Activated T-cell treated with anti-CD3 and anti-CD28 coated beads, Interleukin-2, amount 50 U/mL, for 72 hours (primary cell): Measurements from ENCODE around the gene CCER1. TPM values are rescaled to one million over a fixed set of nuclear protein-coding genes. Genes with fewer than 3 reads are reported as not detected.
A peak's percentile ranks its signal among the peaks of the same experiment; 100 is the strongest.

Experiments used
- ATAC-seq, 2 donors: fragments of 150-1000 bp; cut with Tn5 transposase; replicated peaks in 1 of 2; 2 replicates each; pipeline ENCODE4 v1.10.0; 2021; ENCODE audit warnings: moderate library complexity in 2 of 2, mild to moderate bottlenecking in 1 of 2
- DNase-seq, 2 donors: peaks; one replicate each; pipeline ENCODE4 v3.0.0; 2021 to 2022; ENCODE audit warnings: mixed read lengths in 1 of 2
- H3K27ac Mint-ChIP-seq: one replicate; pipeline ENCODE4 v1.8.0; 2022; ENCODE audit warnings: mild to moderate bottlenecking, moderate library complexity, mixed read lengths
- H3K27me3 Mint-ChIP-seq: one replicate; pipeline ENCODE4 v1.8.0; 2022; ENCODE audit warnings: low read depth, mixed read lengths
- H3K36me3 Mint-ChIP-seq, 2 donors: one replicate each; pipeline ENCODE4 v1.8.0; 2022; ENCODE audit warnings: mixed read lengths in 2 of 2, mild to moderate bottlenecking in 1 of 2; ENCODE audit not compliant: insufficient read depth in 2 of 2
- H3K4me1 Mint-ChIP-seq: one replicate; pipeline ENCODE4 v1.8.0; 2022; ENCODE audit warnings: low read depth, mixed read lengths
- H3K4me3 Mint-ChIP-seq, 2 donors: one replicate each; pipeline ENCODE4 v1.8.0; 2022; ENCODE audit warnings: mild to moderate bottlenecking in 2 of 2, mixed read lengths in 2 of 2, moderate library complexity in 2 of 2
- H3K9me3 Mint-ChIP-seq, 2 donors: one replicate each; pipeline ENCODE4 v1.8.0; 2022; ENCODE audit warnings: mixed read lengths in 2 of 2
- total RNA-seq, 2 donors: library from RNA; stranded (reverse); gene quantifications; one replicate each; pipeline ENCODE4 v1.2.3, GENCODE V29; 2022

The CCER1 gene
- total RNA-seq, 2 donors from 2014 or later, result not detected

DNA sequence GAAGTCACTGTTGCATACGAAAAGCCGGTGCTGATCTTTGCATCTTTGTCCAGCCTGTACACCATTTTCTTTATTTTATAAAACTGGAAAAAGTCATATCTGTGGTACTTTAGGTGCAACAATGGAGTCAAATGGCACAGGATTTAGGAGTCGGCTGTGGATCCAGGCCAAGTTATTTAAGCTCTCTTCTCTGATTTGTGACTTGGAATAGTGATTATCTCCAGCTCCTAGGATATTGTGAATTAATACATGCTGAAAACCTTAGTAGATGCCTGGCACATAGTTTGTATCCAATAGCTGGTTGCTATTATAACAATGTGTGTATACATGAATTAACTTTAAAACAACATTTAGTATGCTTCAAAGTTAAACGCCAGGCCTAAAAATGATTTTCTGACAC, 6.2 kb upstream of the CCER1 start:
- ATAC-seq (no peak), DNase-seq (no peak)
- no peaks in the 10 kb centered on the region for H3K36me3 Mint-ChIP-seq
- H3K27ac Mint-ChIP-seq, result no peak overlapping the region
- no peaks in the 10 kb centered on the region for H3K27me3 Mint-ChIP-seq
- H3K4me3 Mint-ChIP-seq, result no peak overlapping the region
- H3K9me3 Mint-ChIP-seq, result no peaks in the 10 kb centered on the region
- no peaks in the 10 kb centered on the region for H3K4me1 Mint-ChIP-seq

DNA sequence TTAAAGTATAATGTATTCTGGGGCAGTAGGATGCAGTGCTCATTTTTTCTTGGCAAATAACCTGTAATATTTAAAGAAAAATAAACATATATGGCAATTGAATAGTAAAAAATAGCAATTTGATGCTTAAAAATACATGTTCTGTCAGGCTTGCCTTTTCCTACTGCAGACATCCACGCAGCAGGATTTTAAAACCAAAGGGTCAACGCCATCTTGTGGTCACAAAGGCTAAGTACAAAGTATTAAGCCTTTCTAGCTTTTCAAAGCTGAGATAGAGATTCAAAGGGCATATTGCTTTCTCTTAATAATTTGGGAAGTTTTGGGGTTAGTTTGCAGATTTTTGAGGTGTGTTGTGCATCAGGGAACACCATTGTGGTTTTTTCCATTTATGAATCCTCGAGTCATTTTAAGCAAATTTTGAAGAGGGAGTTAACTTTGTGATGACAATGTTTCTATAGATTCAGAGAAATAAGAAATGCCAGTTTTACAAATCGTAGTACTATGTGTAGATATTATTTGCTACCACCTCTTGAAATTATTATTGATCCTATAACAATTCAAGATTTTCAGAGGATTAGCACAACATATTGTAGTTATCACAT, 4.7 kb upstream of the CCER1 start:
- H3K4me1 Mint-ChIP-seq, result no peaks in the 10 kb centered on the region

DNA sequence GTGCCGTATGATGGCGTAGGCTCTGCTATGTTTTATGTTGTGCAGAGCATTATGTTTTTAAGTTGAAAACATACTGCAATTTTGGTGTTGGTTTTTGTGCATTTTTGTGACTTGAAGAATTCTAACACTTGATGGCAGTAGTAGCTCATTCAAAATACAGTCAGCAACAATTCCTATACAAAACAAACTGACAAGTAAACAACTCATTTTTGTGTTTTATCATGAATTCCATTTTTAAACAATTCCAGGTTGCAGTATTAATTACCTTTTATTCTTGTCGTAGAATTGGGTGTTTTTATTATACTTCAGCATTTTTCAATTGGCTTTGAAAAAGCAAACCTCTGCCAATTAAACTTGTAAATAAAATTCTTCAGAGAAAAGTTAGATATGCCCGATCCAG, 4.1 kb upstream of the CCER1 start:
- no peaks in the 10 kb centered on the region for H3K36me3 Mint-ChIP-seq
- H3K27me3 Mint-ChIP-seq, result no peaks in the 10 kb centered on the region
- DNase-seq (no peak), ATAC-seq (no peak)
- H3K4me3 Mint-ChIP-seq, result no peak overlapping the region
- no peaks in the 10 kb centered on the region for H3K9me3 Mint-ChIP-seq
- no peak overlapping the region for H3K27ac Mint-ChIP-seq
- no peaks in the 10 kb centered on the region for H3K4me1 Mint-ChIP-seq

More for the DNA sequence above, 4.7 kb upstream of the CCER1 start:
- peak in 1 of 2 donors; percentile 16 for DNase-seq
- no peak for ATAC-seq
- Mint-ChIP-seq H3K27ac (no peak overlapping the region), H3K36me3 (no peaks in the 10 kb centered on the region), H3K27me3 (no peaks in the 10 kb centered on the region), H3K9me3 (no peaks in the 10 kb centered on the region), H3K4me3 (no peak overlapping the region)

DNA sequence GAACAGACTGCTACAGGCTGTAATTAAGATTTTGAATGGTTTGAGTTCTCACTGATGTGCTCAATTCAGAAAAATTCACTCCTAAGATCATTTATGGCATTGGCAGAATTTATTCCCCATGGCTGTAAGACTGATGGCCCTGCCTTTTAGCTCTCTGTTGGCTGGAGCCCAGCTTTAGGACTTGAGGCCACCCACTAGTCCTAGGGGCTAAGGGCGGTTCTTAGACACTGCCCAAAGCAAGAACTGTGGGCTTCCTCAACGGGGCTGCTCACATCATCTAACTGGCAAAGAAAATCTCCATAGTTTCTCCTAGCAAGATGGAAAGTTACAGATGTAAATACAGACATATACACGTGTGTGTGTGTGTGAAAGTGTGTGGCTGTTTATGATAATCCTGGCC, 3.4 kb upstream of the CCER1 start:
- Mint-ChIP-seq H3K27ac (no peak overlapping the region), H3K27me3 (no peaks in the 10 kb centered on the region), H3K9me3 (no peaks in the 10 kb centered on the region), H3K4me3 (no peak overlapping the region), H3K36me3 (no peaks in the 10 kb centered on the region), H3K4me1 (no peaks in the 10 kb centered on the region)
- no peak for ATAC-seq
- no peak for DNase-seq

DNA sequence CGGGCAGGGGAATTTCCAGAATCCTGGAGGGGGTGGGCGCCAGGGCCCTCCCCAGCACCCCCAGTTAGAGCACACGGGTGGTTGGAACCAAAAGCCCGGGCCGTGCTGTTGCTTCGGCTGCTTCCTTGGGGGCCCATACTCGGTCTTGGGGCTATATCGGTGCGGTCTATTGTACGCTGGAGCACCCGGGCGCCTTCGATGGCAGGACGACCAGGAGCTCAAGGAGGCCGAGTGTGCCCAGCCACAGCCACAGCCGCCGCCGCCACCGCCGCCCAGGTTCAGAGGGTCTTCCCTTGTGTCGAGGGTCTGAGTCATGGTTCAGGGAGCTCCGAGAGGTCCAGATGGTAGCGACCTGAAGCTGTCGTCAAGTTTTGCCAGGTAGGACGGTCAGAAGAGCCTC, 548 bp downstream of the CCER1 start:
- Mint-ChIP-seq H3K9me3 (no peaks in the 10 kb centered on the region), H3K27ac (no peak overlapping the region), H3K4me3 (no peak overlapping the region), H3K36me3 (no peaks in the 10 kb centered on the region), H3K27me3 (no peaks in the 10 kb centered on the region), H3K4me1 (no peaks in the 10 kb centered on the region)
- DNase-seq (no peak), ATAC-seq (no peak)

- Mint-ChIP-seq H3K4me3 (no peak overlapping the region), H3K9me3 (no peaks in the 10 kb centered on the region), H3K36me3 (no peaks in the 10 kb centered on the region), H3K27me3 (no peaks in the 10 kb centered on the region), H3K4me1 (no peaks in the 10 kb centered on the region), H3K27ac (no peak overlapping the region)
- ATAC-seq, result no peak
- DNase-seq, result peak in 1 of 2 donors; percentile 16
Measured at GRCh38 chr12:90953956-90954421, 987 bp downstream of the CCER1 start.

- ATAC-seq, result no peak
- no peaks in the 10 kb centered on the region for H3K4me1 Mint-ChIP-seq
- DNase-seq, result no peak
- H3K27me3 Mint-ChIP-seq, result no peaks in the 10 kb centered on the region
- no peaks in the 10 kb centered on the region for H3K9me3 Mint-ChIP-seq
- H3K27ac Mint-ChIP-seq, result no peak overlapping the region
- no peak overlapping the region for H3K4me3 Mint-ChIP-seq
- H3K36me3 Mint-ChIP-seq, result no peaks in the 10 kb centered on the region
Measured at GRCh38 chr12:90951432-90952105, 3.4 kb downstream of the CCER1 start.

DNA sequence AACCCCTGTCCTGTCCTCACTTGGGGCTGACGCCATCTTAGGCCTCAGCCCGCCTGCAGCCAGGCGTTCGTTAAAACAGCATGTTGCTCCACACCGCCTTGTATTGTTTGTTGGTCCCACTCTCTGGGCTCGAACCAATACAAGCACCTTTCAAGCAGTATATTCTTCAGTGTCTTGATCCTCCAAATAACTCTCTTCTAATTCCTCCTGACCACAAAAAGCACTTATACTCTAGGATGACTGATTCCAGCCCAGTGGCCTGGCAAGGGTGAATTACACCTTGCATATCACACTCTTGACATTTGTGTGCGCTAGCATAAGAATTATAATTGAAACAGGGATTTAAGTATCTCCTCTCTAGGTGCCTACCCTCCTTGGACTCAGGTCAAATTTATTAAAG, 7.1 kb downstream of the CCER1 start:
- H3K4me3 Mint-ChIP-seq, result no peak overlapping the region
- no peak overlapping the region for H3K27ac Mint-ChIP-seq
- no peaks in the 10 kb centered on the region for H3K36me3 Mint-ChIP-seq
- ATAC-seq (no peak), DNase-seq (no peak)
- no peaks in the 10 kb centered on the region for H3K4me1 Mint-ChIP-seq
- H3K9me3 Mint-ChIP-seq, result no peaks in the 10 kb centered on the region
- no peaks in the 10 kb centered on the region for H3K27me3 Mint-ChIP-seq

DNA sequence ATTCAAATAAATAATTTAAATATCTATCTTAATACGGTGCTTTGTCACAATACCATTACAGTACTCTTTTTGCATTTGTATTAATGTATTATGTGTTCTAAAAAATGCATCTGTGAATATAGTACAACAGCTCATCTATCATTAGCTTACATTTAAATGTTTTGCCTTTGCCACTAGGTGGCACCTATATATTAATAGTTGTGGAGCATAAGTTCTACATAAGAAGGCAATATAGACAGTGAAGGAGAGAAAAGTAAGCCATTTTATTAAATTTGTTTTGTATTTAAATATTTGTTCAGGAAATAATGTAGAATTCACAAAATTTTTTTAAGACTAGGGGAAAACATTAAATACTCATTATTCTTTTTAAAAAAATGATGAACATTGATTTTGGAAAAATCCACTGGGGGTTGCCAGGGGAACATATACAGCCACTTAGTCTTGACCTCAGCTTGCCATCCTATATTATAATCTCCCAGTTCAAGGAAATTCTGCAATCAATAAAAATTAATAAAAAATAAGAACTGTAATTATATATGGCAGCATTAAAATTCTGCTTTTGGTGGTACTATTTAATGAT, 9.8 kb downstream of the CCER1 start:
- ATAC-seq (no peak), DNase-seq (no peak)
- H3K4me3 Mint-ChIP-seq, result no peak overlapping the region
- no peaks in the 10 kb centered on the region for H3K4me1 Mint-ChIP-seq
- no peaks in the 10 kb centered on the region for H3K9me3 Mint-ChIP-seq
- no peaks in the 10 kb centered on the region for H3K27me3 Mint-ChIP-seq
- H3K36me3 Mint-ChIP-seq, result no peaks in the 10 kb centered on the region
- no peak overlapping the region for H3K27ac Mint-ChIP-seq

GRCh38 chr12:90943255-90943654, 11.7 kb downstream of the CCER1 start:
- no peak for DNase-seq
- Mint-ChIP-seq H3K4me1 (no peaks in the 10 kb centered on the region), H3K36me3 (no peaks in the 10 kb centered on the region), H3K27me3 (peaks cover 8% of the 10 kb centered on the region), H3K27ac (peak overlapping the region; percentile 33), H3K4me3 (no peak overlapping the region), H3K9me3 (no peaks in the 10 kb centered on the region)
- ATAC-seq, result no peak

DNA sequence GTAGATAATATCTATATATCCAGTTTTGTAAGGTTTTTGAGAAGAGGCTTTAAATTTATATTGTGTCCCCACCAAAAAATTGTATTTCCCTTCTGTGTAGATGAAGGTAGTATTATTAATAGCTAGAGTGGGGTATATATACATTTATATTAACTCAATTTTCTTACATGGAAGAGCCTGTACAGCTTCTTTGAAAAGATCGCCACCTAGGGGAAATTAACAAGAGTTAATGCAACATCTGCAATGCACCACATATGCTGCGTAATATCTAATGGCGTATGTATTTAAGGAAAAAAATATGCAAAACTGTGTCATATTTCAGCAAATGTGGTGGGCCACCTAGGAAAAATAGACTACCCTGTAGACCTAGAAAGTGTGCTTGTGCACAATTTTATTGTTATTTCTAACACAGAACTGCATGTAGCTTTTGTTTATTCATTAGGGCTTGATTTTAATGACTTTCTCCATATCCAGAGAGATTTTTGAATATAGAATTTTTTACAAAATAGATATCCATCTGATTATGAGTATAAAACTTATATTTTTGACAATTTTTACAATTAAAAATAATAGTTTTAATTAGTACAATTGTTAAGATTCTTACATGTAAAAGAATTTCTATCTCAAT, 14.0 kb downstream of the CCER1 start:
- Mint-ChIP-seq H3K36me3 (no peaks in the 10 kb centered on the region), H3K27ac (no peak overlapping the region), H3K9me3 (no peaks in the 10 kb centered on the region), H3K4me3 (no peak overlapping the region), H3K4me1 (no peaks in the 10 kb centered on the region), H3K27me3 (peaks cover 17% of the 10 kb centered on the region)
- ATAC-seq (no peak), DNase-seq (no peak)

GRCh38 chr12:90939382-90939781, 15.6 kb downstream of the CCER1 start:
- no peak for ATAC-seq
- no peak overlapping the region for H3K27ac Mint-ChIP-seq
- H3K4me1 Mint-ChIP-seq, result no peaks in the 10 kb centered on the region
- no peak overlapping the region for H3K4me3 Mint-ChIP-seq
- no peak for DNase-seq
- H3K9me3 Mint-ChIP-seq, result no peaks in the 10 kb centered on the region
- H3K27me3 Mint-ChIP-seq, result peaks cover 17% of the 10 kb centered on the region
- no peaks in the 10 kb centered on the region for H3K36me3 Mint-ChIP-seq

DNA sequence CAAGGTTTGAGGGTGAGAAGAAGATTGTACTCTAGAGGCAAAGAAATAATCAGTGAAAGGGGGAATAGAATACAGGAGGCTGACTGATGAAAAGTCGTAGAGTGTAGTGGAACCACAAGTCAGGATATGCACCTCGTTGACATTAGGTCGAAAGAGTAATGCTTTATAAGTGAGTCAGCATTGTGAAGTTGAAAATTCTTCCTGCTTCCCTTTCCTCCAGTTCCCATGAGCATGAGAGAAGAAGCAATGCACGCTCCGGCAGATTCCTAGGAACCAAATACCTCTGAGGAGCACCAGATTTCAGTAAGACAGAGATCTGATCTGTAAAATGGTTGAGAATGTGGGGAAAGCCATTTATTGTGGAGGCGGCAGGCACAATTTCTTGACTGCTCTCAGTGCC, 16.5 kb downstream of the CCER1 start:
- no peaks in the 10 kb centered on the region for H3K9me3 Mint-ChIP-seq
- no peaks in the 10 kb centered on the region for H3K4me1 Mint-ChIP-seq
- peaks cover 17% of the 10 kb centered on the region for H3K27me3 Mint-ChIP-seq
- DNase-seq, result no peak
- no peaks in the 10 kb centered on the region for H3K36me3 Mint-ChIP-seq
- H3K4me3 Mint-ChIP-seq, result no peak overlapping the region
- no peak overlapping the region for H3K27ac Mint-ChIP-seq
- no peak for ATAC-seq
